Activated CD4-positive, CD25-positive, alpha-beta regulatory T cell treated with anti-CD3 and anti-CD28 coated beads, Interleukin-2, amount 50 U/mL, for 16 hours (primary cell): Measurements from ENCODE around the gene TRAT1.

ENCODE experiments used
- DNase-seq: peaks from one replicate; pipeline ENCODE4 v3.0.0-alpha.2; 2020; ENCODE audit warnings: low read depth, low spot score

The TRAT1 gene

DNA sequence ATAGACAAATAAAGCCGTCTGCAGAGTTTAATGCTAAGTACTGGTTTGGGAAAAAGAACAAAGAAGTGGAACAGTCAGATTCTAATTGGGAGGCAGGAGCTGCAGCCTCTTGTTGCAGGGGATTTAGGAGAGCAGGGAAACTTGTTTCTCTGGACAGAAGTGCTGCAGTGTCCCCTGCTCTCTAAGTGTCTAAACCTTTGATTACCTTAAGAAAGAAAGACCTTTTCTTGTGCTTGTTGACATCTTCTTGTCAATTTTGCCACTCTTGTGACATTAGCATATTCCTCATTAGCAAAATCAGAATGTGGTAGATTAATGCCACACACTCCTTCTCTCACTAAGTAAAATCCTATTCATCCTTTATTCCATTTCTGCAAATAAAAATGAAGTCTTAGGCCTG lies 38.8 kb downstream of the TRAT1 start:
- DNase-seq, result no peak

DNA sequence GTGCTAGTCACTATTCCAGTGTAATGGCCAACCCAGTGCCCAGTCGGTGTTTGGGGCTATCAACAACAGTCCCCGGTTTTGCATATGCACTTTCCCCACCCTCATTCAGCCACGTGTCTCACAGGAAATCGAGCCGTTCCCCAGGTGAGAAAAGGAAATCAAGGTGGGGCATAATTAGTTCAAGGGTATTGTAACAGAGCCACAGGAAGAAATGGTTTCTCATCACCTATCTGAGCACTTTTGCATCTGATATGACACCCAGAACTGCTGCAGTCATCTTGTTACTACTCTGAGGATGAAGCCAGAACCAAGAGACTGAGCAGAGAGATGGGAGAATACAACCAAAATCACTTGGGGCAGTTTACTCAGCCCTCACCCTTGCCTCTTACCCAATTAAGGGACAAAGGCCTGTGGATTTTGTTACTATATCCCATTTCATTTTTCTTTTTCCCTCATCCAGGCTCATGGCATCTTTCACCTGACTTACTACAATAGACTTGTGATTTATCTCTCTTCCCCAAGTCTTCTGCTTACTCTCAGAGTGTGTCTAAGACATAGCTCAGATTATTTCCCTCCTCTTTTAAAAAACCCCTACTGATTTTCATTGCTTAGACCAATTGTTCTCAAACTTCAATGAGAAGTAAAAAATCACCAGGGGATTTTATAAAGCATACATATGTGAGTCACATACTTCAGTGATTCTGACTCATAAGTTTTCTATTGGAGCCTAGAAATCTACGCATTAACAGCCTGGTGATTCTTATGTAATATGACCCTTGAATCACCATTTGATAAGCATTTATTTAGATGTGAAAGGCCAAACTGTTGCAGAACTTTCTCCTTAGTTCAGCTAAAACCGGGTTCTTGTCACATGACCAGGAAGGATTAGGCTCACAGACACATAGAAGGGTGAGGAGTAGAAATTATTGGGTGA lies 40.5 kb downstream of the TRAT1 start:
- peak; percentile 6 for DNase-seq

DNA sequence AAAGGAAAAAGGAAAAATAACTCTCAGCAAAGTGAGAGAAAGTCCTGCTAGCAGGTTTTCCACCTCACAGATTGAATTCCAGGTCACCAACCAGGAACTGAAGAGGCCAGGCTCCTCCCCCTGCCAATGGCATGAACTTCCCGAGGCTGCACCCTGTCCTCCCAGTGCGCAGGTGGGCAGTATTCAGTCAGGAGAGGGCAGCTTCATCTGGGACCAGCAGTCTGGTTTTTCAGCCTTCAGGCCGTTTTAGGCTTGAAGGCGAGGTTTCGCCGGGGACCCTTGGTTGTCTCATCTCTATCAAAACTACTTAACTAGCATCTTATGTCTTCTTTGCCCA lies 41.2 kb downstream of the TRAT1 start:
- DNase-seq, result no peak

DNA sequence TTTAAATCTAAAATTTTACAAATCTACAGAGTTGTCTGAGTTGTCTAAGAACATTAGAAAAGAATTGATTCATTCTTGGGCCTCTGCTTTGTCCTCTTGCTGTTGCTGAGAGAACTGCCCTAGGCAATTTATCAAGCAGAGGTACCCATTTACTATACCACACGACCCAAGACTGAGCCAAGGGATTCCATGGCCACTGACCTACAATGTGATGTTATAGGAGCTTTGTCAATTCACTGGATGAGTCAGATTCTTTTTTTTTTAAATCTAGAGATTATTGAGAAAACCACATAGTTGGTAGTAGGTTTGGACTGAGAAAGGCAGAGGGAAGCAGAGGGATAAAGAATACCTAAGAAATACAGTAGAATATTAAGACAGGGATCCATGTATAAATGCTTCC lies 55.3 kb downstream of the TRAT1 start:
- DNase-seq, result no peak

DNA sequence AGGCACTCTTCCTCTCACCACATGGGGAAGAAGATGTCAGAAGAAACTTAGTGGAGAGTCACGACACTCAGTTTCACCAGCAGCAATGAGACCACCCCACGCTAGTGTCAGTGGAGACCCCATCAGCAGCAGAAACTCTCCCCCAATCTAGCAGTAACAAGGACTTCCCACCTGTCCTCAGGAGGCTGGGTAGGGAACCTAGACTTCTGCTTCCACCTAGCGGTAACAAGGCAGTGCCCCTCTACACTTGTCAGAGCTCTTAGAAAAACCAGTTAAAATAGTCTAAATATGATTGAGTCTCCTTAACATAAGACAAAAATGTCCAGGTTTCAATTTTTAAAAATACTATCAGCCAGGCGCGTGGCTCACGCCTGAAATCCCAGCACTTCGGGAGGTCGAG lies 57.3 kb downstream of the TRAT1 start:
- DNase-seq, result no peak

DNA sequence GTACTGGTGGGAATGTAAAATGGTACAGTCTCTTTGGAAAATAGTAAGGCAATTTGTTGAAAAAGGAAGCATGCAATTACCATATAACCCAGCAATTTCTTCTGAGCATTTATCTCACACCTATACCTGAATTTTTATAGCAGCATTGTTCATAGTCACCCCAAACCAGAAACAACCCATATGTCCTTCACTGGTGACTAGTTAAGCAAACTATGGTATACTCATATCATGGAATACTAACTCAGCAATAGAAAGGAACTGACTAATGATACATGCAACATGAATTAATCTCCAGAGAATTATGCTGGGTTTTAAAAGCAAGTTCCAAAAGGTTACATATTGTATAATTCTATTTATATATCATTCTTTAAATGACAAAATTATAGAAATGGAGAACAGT lies 60.2 kb downstream of the TRAT1 start:
- no peak for DNase-seq

DNA sequence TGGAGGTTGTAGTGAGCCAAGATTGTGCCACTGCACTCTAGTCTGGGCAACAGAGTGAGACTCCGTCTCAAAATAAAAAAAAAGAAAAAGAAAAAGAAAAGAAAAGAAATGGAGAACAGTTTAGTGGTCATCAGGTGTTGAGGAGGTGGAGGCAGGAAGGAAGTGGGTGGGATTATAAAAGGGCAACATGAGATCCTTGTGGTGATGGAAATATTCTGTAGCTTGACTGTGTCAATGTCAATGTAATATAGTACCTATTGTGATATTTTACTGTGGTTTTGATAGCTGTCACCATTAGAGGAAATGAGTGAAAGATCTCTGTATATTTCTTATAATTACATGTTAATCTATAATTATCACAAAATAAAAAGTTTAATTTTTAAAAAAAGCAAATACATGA lies 60.8 kb downstream of the TRAT1 start:
- DNase-seq, result no peak

DNA sequence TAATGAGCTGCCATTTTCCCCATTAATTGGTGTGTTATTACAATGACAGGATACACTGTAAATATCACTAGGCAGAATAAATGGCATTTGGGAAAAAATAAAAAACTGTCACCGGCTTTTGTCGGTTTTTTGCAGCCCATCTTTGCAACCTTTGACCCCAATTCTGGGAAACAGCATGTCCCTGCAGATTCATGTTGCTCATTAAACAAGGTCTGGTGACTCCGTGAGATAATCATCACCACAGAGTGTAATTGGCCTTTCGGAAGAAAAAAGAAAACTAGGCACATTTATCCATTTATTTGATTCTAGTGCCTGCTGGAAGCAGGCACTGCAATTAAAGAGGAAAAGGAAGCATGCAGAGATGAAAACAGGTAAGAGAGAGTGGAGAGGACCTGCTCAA lies 64.5 kb downstream of the TRAT1 start:
- DNase-seq, result no peak

DNA sequence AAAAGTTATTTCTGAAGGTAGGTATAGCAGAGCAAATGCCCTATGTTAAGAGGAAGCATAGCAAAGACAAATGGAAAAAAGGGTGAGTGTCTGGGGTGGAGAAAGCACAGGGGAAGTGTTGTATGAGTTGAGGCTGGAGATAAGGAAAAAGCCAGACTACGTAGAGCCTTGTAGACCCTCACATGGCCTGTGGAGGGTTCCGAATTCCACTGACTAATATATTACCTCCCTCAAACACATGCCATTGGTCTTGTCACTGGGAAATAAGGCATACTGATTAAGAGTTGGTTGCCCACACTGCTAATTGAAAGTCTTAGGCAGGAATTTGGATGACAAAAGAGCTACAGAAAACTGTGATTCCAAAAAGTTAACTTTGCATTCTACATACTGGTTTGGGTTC lies 65.2 kb downstream of the TRAT1 start:
- no peak for DNase-seq

DNA sequence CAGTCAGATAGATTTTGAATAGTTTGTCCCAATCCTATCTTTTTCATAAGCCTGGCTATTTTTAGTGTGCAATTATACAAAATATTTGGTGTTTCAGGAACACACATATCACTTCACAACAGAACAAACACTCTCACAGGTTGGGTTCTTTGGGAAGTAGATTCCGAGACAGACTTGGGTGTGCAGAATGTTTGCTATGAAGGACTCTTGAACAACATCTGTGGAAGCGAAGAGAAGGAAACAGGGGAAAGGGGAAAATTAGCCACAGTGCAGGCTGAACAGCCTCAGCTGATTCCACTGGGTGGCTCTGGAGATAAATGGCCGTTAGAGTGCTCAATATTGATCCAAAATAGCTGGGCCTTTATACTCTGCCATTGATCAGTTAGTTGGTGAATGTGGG lies 69.2 kb downstream of the TRAT1 start:
- no peak for DNase-seq

DNA sequence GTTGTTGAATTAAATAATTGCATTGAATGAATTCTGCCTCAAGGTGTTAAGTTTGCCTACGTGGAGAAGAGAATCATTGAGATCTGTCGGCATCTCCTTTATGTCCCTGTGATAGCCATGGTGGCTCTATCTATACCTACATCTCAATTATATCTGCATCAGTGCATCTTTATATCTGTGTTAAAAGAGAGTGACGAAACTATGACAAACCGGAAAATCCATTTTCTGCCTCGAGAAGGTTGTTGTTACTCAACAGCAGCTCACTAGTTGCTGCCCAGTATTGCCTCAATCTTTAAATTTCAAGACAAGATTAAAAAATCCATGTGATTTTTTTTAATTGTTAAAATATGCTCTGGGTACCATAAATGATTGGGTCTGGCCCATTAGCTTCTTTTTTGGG lies 72.4 kb downstream of the TRAT1 start:
- DNase-seq, result no peak

DNA sequence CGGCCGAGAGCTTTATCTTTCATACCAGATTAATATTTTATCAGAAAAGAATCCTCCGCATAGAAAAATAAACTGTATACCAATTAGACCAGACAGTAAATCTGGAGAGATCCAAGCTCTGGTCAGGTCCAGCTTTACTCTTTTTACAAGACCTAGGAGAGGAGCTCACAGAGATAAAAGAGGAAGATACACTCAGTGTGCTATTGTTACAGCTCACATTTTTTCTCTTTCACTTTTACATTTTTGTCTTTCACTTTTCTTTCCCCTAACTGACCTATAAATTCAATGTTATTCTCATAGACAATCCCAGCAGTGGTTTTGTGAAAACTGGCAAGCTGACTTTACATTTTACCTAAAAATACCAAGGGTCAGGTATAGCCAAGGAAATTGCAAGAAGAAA lies 75.3 kb downstream of the TRAT1 start:
- no peak for DNase-seq

DNA sequence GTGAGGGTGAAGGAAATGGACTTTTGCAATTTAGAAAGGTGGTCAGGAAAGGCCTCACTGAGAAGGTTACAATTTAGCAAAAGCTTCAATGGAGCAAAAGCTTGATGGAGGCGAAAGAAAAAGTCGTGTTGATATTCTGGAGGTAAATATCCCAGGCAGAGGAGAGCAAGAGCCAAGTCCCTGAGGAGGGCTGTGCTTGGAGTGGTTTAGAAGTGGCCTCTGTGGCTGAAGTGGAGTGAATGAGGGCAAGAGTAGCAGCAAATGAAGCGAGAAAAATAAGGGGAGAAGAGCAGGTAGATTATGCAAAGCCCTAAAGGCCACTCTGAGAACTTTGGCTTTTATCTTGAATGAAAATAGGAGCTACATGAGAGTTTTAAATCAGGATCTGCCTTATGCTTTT lies 76.9 kb downstream of the TRAT1 start:
- DNase-seq, result no peak
